HG02759 (cell line): ENCODE results near the gene HMOX2.

Source experiments
- ATAC-seq: cut with Tn5 transposase; IDR thresholded peaks from one replicate; pipeline ENCODE4 v1.9.1; 2021; ENCODE audit warnings: mild to moderate bottlenecking, moderate library complexity; ENCODE audit not compliant: unreplicated experiment

HMOX2 gene, protein sequence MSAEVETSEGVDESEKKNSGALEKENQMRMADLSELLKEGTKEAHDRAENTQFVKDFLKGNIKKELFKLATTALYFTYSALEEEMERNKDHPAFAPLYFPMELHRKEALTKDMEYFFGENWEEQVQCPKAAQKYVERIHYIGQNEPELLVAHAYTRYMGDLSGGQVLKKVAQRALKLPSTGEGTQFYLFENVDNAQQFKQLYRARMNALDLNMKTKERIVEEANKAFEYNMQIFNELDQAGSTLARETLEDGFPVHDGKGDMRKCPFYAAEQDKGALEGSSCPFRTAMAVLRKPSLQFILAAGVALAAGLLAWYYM

DNA sequence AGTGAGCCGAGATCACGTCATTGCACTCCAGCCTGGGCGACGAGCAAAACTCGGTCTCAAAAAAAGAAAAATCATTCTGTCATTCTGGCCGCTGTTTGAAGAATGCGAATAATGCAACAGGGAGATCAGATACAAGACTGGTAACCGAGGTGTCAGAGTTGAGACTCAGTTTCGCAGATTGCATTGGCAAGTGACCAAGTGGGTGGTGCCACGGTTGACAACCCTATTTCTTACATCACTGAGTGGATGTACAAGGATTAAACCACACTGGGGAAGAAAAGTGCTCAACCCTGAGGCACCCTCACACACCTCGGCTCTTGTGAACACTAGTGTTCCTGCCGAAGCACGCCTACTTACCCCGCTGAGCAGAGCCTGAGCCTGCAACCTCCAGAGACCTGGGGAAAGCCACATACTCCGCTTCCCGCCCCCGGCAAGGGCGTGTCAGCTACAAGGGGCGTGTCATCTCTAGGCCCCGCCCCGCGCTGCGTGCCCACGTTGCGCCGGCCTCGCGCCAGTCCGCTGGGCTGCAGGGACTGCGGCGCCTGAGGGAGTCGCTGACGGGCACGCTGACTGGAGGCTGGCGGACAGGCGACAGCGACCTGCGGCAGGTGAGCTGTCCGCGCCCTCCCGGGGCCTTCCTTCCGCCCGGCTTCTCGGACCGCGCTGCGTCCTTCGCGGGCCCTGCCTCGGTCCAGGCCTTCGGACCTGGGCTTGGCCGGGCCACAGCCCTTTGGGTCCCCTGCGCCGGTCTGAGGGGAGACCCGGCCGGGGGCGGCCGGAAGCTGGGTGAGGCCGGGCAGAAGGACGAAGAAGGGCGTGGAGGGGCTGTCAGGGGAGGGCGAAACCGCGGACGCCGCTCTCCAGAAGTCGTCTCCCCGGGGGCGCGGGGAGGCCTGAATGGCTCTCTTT, at the start of gene HMOX2:
HMOX2 (plus strand) TSS at position 519 of the 909 bp plus-strand sequence. CDS start 29,127 bp downstream, outside the sequence.
- peak; percentile 85 for ATAC-seq

DNA sequence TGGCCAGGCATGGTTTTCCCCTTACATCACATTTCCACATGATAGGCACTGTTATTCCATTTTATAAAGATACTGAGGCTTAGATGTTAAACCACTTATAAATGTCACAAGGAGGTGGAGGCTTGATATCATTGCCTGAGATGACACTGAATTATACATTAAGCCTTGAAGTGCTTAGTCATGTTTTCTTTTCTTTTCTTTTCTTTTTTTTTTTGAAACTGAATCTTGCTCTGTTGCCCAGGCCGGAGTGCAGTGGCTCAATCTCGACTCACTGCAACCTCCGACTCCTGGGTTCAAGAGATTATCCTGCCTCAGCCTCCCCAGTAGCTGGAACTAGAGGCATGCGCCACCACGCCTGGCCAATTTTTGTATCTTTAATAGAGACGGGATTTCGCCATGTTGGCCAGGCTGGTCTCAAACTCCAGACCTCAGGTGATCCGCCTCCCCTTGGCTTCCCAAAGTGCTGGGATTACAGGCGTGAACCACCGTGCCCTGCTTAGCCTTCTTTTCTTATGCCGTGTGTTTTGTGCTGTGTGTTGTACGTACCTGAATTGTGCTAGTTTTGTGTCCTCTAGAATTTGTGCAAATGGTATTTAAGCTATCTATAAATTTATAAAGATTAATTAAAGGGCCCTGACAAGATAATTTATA, 49.4 kb upstream of the HMOX2 start:
- ATAC-seq, result no peak

GRCh38 chr16:4428500-4428899, 47.7 kb upstream of the HMOX2 start:
- no peak for ATAC-seq

- ATAC-seq, result no peak
Observed at GRCh38 chr16:4431023-4431422, 45.2 kb upstream of the HMOX2 start.

- no peak for ATAC-seq
Observed at GRCh38 chr16:4433228-4433627, 43.0 kb upstream of the HMOX2 start.

GRCh38 chr16:4433914-4434787, 42.0 kb upstream of the HMOX2 start:
- ATAC-seq, result no peak

- ATAC-seq, result no peak
Observed at GRCh38 chr16:4435337-4436067, 40.7 kb upstream of the HMOX2 start.

- no peak for ATAC-seq
Observed at GRCh38 chr16:4437366-4437765, 38.8 kb upstream of the HMOX2 start.

GRCh38 chr16:4442371-4442770, 33.8 kb upstream of the HMOX2 start:
- ATAC-seq, result no peak

- no peak for ATAC-seq
Observed at GRCh38 chr16:4443271-4443670, 32.9 kb upstream of the HMOX2 start.

DNA sequence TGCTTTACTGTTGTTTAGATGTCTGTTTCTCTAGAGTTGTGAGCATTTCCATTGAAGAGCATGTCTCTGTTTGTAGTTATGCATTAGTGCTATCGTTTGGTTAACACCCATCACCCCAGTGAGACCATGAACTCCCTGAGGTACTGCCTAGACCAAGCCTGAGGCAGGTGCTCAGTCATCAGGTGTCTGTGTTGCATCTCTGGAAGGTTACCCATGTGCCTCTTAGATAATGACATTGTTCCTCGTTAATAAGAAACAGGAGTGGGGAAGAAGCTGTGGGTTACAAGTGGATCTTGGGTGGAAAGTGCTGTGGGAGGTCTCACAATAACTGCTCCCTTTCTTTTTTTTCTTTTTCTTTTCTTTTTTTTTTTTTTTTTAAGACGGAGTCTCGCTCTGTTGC, 32.2 kb upstream of the HMOX2 start:
- no peak for ATAC-seq

DNA sequence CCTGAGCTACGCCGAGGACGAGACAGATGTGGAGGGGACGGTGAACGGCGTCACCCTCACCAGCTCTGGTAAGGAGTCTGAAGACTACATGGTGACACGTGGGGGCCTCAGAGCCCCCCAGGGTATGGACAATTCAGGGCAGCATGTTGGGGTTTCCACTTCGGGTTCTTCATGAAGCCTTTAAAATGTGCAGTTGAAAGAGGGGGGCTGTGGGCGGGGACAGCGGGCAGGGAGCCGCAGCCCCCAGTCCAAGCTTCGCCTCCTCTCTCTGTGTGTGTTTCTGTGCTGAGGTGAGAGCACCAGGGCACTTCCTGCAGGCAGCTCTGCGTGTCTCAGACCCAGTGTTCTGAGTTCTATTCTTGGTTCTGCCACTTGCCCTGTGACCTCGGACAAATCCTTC, 25.8 kb upstream of the HMOX2 start:
- no peak for ATAC-seq

- ATAC-seq, result no peak
Observed at GRCh38 chr16:4450931-4451519, 25.2 kb upstream of the HMOX2 start.

DNA sequence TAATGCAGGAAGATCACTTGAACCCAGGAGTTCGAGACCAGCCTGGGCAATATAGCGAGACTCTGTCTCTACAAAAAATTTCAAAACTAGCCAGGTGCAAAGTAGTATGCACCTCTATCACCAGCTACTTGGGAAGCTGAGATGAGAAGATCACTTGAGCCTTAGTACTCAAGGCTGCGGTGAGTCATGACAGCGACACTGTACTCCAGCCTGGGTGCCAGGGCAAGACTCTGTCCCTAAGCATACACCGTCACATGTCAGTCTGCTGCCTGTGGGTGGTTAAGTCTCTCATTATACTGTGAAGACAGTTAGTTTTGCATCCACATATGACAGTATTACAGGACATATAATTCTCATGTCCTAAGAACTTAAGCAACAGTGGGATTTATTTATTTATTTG, 23.5 kb upstream of the HMOX2 start:
- no peak for ATAC-seq

DNA sequence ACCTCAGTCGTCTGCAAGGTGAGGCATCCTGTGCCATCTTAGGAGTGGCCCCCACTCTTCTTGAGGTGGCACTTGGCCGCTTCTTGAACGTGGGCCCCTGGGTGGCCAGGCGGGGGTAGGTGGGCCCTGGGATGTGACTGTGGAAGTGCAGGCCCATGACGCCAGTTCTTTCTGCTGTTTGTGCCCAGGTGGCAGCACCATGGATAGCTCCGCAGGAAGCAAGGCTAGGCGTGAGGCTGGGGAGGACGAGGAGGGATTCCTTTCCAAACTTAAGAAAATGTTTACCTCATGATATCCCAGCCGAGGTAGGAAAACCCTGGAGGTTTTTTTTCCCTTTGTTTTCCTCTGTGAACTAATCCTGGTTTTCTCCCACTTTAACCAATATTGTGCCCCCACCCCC, 21.6 kb upstream of the HMOX2 start:
- ATAC-seq, result no peak

DNA sequence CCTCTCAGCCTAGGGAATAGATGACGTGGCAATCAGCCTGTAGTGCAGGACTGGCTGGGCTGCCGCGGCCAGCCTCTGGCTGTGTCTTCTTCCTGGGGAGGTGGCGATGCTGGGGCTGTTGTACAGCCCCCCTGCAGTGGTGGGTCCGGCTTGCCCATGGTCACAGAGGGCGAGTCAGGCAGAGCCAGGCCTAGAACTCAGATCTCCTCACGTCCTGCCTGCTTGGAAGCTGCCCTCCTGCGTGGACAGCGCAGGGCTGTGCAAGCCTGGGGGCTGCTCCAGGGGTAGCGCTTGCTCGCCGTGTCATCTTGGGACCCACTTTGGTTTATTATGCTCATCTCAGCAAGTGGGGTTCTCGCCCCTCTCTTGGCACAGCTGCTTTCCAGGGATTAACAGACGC, 21.1 kb upstream of the HMOX2 start:
- no peak for ATAC-seq

DNA sequence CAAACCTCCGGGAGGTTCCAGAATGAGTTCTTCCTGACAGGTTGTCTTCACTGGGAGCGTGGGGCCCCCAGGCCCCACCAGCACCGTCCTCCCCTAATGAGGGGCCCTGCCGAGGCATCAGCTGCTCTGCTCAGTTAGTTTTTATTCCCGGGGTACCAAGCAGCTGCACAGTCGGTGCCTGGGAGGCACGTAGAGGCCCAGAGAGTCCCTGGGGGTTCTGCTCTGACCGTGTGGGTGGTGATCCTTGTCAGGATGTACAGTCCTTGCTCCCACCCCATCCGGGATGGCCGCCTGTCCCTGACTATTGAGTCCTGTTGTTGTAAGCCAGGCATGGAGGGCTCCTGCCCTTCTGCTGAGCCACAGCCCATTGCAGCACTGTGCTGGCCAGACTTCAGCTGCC, 20.2 kb upstream of the HMOX2 start:
- no peak for ATAC-seq

- no peak for ATAC-seq
Observed at GRCh38 chr16:4460936-4461249, 15.3 kb upstream of the HMOX2 start.

- no peak for ATAC-seq
Observed at GRCh38 chr16:4461250-4462085, 14.7 kb upstream of the HMOX2 start.
